GM23338 (cell line): ENCODE data around the gene INPP5A. TPM values are rescaled to one million over a fixed set of nuclear protein-coding genes. Genes with fewer than 3 reads are reported as not detected.

Experiments
- ATAC-seq: fragments of 200-7000 bp; cut with Tn5 transposase; 3 replicates; pipeline ENCODE4 v1.9.1; 2020
- DNase-seq: peaks from one replicate; pipeline ENCODE4 v3.0.0-alpha.2; 2015; ENCODE audit warnings: low spot score
- H2AFZ ChIP-seq: fragments of 200-600 bp; sonication (generic); 2 replicates; pipeline ENCODE4 v1.8.0; 2016; ENCODE audit warnings: antibody characterized with exemption, mild to moderate bottlenecking, moderate library complexity
- H3F3A ChIP-seq: fragments of 200-600 bp; sonication (generic); replicated peaks from 2 replicates; pipeline ENCODE4 v1.8.0; 2017; ENCODE audit warnings: antibody characterized with exemption, mixed run types, low read depth
- H3K27ac ChIP-seq: fragments of 200-600 bp; sonication (generic); 2 replicates; pipeline ENCODE4 v1.6.1; 2016; ENCODE audit warnings: low read depth
- H3K27me3 ChIP-seq: fragments of 200-600 bp; sonication (generic); 2 replicates; pipeline ENCODE4 v1.8.0; 2016; ENCODE audit warnings: mild to moderate bottlenecking, mixed run types, moderate library complexity; ENCODE audit not compliant: insufficient read depth
- H3K36me3 ChIP-seq: fragments of 200-600 bp; sonication (generic); 2 replicates; pipeline ENCODE4 v1.8.0; 2016; ENCODE audit warnings: mild to moderate bottlenecking; ENCODE audit not compliant: insufficient read depth
- H3K4me1 ChIP-seq: fragments of 200-600 bp; sonication (generic); 2 replicates; pipeline ENCODE4 v1.8.0; 2016; ENCODE audit warnings: mild to moderate bottlenecking, moderate library complexity; ENCODE audit not compliant: insufficient read depth
- H3K4me2 ChIP-seq: fragments of 200-600 bp; sonication (generic); 2 replicates; pipeline ENCODE4 v1.7.1; 2017; ENCODE audit warnings: mixed run types
- H3K4me3 ChIP-seq: fragments of 200-600 bp; sonication (generic); 2 replicates; pipeline ENCODE4 v1.6.1; 2016; ENCODE audit warnings: mixed run types
- H3K79me2 ChIP-seq: fragments of 200-600 bp; sonication (generic); replicated peaks from 2 replicates; pipeline ENCODE4 v1.8.0; 2017; ENCODE audit warnings: mild to moderate bottlenecking; ENCODE audit not compliant: insufficient read depth
- H3K9me2 ChIP-seq: fragments of 200-600 bp; sonication (generic); 2 replicates; pipeline ENCODE4 v1.8.0; 2017; ENCODE audit not compliant: insufficient read depth
- H4K20me1 ChIP-seq: fragments of 200-600 bp; sonication (generic); replicated peaks from 2 replicates; pipeline ENCODE4 v1.8.0; 2017; ENCODE audit warnings: mild to moderate bottlenecking; ENCODE audit not compliant: insufficient read depth
- H3K27ac Mint-ChIP-seq: 2 replicates; pipeline ENCODE4 v1.8.0; 2020; ENCODE audit warnings: inconsistent platforms, mild to moderate bottlenecking, moderate library complexity, mixed read lengths
- H3K27me3 Mint-ChIP-seq: 3 replicates; pipeline ENCODE4 v1.8.0; 2022; ENCODE audit warnings: low read depth, mild to moderate bottlenecking, moderate library complexity, mixed read lengths, inconsistent platforms; ENCODE audit not compliant: insufficient read depth, poor library complexity
- H3K36me3 Mint-ChIP-seq: 3 replicates; pipeline ENCODE4 v1.8.0; 2021; ENCODE audit warnings: low read depth, mild to moderate bottlenecking, inconsistent platforms, moderate library complexity, mixed read lengths
- H3K4me1 Mint-ChIP-seq: 3 replicates; pipeline ENCODE4 v1.8.0; 2020; ENCODE audit warnings: mild to moderate bottlenecking, inconsistent platforms, mixed read lengths
- H3K4me3 Mint-ChIP-seq: 3 replicates; pipeline ENCODE4 v1.8.0; 2021; ENCODE audit warnings: moderate library complexity, mild to moderate bottlenecking, inconsistent platforms, mixed read lengths
- H3K9me3 Mint-ChIP-seq: 3 replicates; pipeline ENCODE4 v1.8.0; 2020; ENCODE audit warnings: moderate library complexity, mild to moderate bottlenecking, inconsistent platforms, mixed read lengths
- CREB1 ChIP-seq: fragments of 250-450 bp; sonication (Bioruptor Pico); IDR thresholded peaks from 2 replicates; pipeline ENCODE4 v1.5.0; 2020; ENCODE audit warnings: low read depth, mild to moderate bottlenecking, moderate library complexity
- EZH2 ChIP-seq: fragments of 200-600 bp; sonication (generic); IDR thresholded peaks from one replicate; pipeline ENCODE4 v1.8.0; 2017; ENCODE audit warnings: antibody characterized with exemption, mild to moderate bottlenecking, low read depth; ENCODE audit not compliant: unreplicated experiment
- EZH2phosphoT487 ChIP-seq: fragments of 200-600 bp; sonication (generic); IDR thresholded peaks from one replicate; pipeline ENCODE4 v1.8.1; 2018; ENCODE audit warnings: antibody characterized with exemption; ENCODE audit not compliant: unreplicated experiment
- JUNB ChIP-seq: IDR thresholded peaks from one replicate; pipeline ENCODE4 v1.6.1; 2016; ENCODE audit warnings: antibody characterized with exemption; ENCODE audit not compliant: unreplicated experiment
- NANOG ChIP-seq: IDR thresholded peaks from 2 replicates; pipeline ENCODE4 v1.6.1; 2016; ENCODE audit warnings: antibody characterized with exemption, borderline replicate concordance
- POLR2AphosphoS5 ChIP-seq: IDR thresholded peaks from 2 replicates; pipeline ENCODE4 v1.6.1; 2016; ENCODE audit warnings: antibody characterized with exemption, low read depth
- STAT1 ChIP-seq: IDR thresholded peaks from one replicate; pipeline ENCODE4 v1.6.1; 2016; ENCODE audit warnings: antibody characterized with exemption; ENCODE audit not compliant: unreplicated experiment
- ZNF114 ChIP-seq: fragments of 250-450 bp; sonication (Bioruptor Pico); IDR thresholded peaks from 2 replicates; pipeline ENCODE4 v1.5.0; 2020; ENCODE audit warnings: mild to moderate bottlenecking, moderate library complexity
- ZNF331 ChIP-seq: fragments of 250-450 bp; sonication (Bioruptor Pico); IDR thresholded peaks from 2 replicates; pipeline ENCODE4 v1.5.0; 2020; ENCODE audit warnings: low read depth, mild to moderate bottlenecking, moderate library complexity
- ZNF462 ChIP-seq: fragments of 250-450 bp; sonication (Bioruptor Pico); IDR thresholded peaks from 2 replicates; pipeline ENCODE4 v1.5.0; 2020; ENCODE audit warnings: mild to moderate bottlenecking, moderate library complexity
- polyA plus RNA-seq: library from polyadenylated mRNA; unstranded; fragments of >200 nt; fragmentation: Nextera tagmentation; extraction: Ambion mirVana; gene quantifications from 2 replicates; pipeline ENCODE4 v1.2.1, GENCODE V29; 2016
- total RNA-seq: library from RNA; depleted of rRNA; stranded (reverse); fragments of >200 nt; shearing (Covaris generic); gene quantifications from 2 replicates; pipeline ENCODE4 v1.2.3, GENCODE V29; 2014
- TF ChIP-seq, protein P1 (sequence below), 2 experiments: fragments of 200-600 bp in 1 of 2; sonication (generic) in 1 of 2; conservative IDR thresholded peaks; 2 replicates each; pipeline versions ENCODE4 v1.5.1 to v1.6.1; 2016 to 2017; ENCODE audit warnings: antibody characterized with exemption in 2 of 2, low read depth in 2 of 2, mild to moderate bottlenecking in 2 of 2, moderate library complexity in 1 of 2
- TF ChIP-seq, protein P2 (sequence below): IDR thresholded peaks from one replicate; pipeline ENCODE4 v1.6.1; 2018; ENCODE audit warnings: antibody characterized with exemption; ENCODE audit not compliant: unreplicated experiment
- TF ChIP-seq, protein P3 (sequence below): IDR thresholded peaks from 2 replicates; pipeline ENCODE4 v1.6.1; 2016; ENCODE audit warnings: antibody characterized with exemption

Gene INPP5A
- total and polyA plus RNA-seq, 2 experiments from 2014 or later, result 5.9 to 40.6 TPM

- no peaks in the 10 kb centered on the region for H3F3A ChIP-seq
- H3K4me1 ChIP-seq, result no peaks in the 10 kb centered on the region
- no peak overlapping the region for H3K4me3 Mint-ChIP-seq
- no peak overlapping the region for H3K4me3 ChIP-seq
- H3K27me3 ChIP-seq, result peaks cover 27% of the 10 kb centered on the region
- H3K9me2 ChIP-seq, result no peaks in the 10 kb centered on the region
- H3K4me2 ChIP-seq, result no peak overlapping the region
- peaks cover 32% of the 10 kb centered on the region for H3K27me3 Mint-ChIP-seq
- H3K9me3 Mint-ChIP-seq, result no peaks in the 10 kb centered on the region
- no peaks in the 10 kb centered on the region for H3K36me3 ChIP-seq
- TF ChIP-seq, protein P1, sequence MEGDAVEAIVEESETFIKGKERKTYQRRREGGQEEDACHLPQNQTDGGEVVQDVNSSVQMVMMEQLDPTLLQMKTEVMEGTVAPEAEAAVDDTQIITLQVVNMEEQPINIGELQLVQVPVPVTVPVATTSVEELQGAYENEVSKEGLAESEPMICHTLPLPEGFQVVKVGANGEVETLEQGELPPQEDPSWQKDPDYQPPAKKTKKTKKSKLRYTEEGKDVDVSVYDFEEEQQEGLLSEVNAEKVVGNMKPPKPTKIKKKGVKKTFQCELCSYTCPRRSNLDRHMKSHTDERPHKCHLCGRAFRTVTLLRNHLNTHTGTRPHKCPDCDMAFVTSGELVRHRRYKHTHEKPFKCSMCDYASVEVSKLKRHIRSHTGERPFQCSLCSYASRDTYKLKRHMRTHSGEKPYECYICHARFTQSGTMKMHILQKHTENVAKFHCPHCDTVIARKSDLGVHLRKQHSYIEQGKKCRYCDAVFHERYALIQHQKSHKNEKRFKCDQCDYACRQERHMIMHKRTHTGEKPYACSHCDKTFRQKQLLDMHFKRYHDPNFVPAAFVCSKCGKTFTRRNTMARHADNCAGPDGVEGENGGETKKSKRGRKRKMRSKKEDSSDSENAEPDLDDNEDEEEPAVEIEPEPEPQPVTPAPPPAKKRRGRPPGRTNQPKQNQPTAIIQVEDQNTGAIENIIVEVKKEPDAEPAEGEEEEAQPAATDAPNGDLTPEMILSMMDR (conservative IDR thresholded peaks at IDR 0.05; ENCODE audit: low read depth in 2 of 2), result no peak
- no peak for TF ChIP-seq STAT1
- no peak for TF ChIP-seq ZNF462
- no peak for TF ChIP-seq EZH2
- TF ChIP-seq CREB1 (CRISPR knock-in tag), result no peak
- no peak for TF ChIP-seq ZNF114 (CRISPR knock-in tag)
- TF ChIP-seq ZNF331 (CRISPR knock-in tag), result no peak
- TF ChIP-seq, protein P2, sequence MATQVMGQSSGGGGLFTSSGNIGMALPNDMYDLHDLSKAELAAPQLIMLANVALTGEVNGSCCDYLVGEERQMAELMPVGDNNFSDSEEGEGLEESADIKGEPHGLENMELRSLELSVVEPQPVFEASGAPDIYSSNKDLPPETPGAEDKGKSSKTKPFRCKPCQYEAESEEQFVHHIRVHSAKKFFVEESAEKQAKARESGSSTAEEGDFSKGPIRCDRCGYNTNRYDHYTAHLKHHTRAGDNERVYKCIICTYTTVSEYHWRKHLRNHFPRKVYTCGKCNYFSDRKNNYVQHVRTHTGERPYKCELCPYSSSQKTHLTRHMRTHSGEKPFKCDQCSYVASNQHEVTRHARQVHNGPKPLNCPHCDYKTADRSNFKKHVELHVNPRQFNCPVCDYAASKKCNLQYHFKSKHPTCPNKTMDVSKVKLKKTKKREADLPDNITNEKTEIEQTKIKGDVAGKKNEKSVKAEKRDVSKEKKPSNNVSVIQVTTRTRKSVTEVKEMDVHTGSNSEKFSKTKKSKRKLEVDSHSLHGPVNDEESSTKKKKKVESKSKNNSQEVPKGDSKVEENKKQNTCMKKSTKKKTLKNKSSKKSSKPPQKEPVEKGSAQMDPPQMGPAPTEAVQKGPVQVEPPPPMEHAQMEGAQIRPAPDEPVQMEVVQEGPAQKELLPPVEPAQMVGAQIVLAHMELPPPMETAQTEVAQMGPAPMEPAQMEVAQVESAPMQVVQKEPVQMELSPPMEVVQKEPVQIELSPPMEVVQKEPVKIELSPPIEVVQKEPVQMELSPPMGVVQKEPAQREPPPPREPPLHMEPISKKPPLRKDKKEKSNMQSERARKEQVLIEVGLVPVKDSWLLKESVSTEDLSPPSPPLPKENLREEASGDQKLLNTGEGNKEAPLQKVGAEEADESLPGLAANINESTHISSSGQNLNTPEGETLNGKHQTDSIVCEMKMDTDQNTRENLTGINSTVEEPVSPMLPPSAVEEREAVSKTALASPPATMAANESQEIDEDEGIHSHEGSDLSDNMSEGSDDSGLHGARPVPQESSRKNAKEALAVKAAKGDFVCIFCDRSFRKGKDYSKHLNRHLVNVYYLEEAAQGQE, result no peak
- TF ChIP-seq JUNB, result no peak
- TF ChIP-seq, protein P3, sequence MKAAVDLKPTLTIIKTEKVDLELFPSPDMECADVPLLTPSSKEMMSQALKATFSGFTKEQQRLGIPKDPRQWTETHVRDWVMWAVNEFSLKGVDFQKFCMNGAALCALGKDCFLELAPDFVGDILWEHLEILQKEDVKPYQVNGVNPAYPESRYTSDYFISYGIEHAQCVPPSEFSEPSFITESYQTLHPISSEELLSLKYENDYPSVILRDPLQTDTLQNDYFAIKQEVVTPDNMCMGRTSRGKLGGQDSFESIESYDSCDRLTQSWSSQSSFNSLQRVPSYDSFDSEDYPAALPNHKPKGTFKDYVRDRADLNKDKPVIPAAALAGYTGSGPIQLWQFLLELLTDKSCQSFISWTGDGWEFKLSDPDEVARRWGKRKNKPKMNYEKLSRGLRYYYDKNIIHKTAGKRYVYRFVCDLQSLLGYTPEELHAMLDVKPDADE, result no peak
- TF ChIP-seq NANOG, result no peak
- TF ChIP-seq POLR2AphosphoS5, result no peak
- TF ChIP-seq EZH2phosphoT487, result no peak
- no peak overlapping the region for H3K27ac ChIP-seq
- no peak for ATAC-seq
- no peaks in the 10 kb centered on the region for H3K4me1 Mint-ChIP-seq
- H2AFZ ChIP-seq, result no peak overlapping the region
- H3K79me2 ChIP-seq, result no peaks in the 10 kb centered on the region
- no peaks in the 10 kb centered on the region for H4K20me1 ChIP-seq
- H3K36me3 Mint-ChIP-seq, result no peaks in the 10 kb centered on the region
- DNase-seq, result no peak
- H3K27ac Mint-ChIP-seq, result no peak overlapping the region
Observed at GRCh38 chr10:132792796-132793195, 255.2 kb downstream of the INPP5A start.
